CD4-positive, alpha-beta memory T cell (primary cell): ENCODE measurements around the gene C12orf75. TPM values are rescaled to one million over a fixed set of nuclear protein-coding genes. Genes with fewer than 3 reads are reported as not detected.
"Not testable (repeated sequence)": the region's sequence is repeated elsewhere in the genome, so short reads cannot be mapped to it uniquely, and the experiment has no call there.

ENCODE experiments used
- CTCF ChIA-PET: fragments of 350-600 bp; sonication (Branson Sonifier 250); formaldehyde crosslinking; loops from one replicate; lab custom pipeline; 2021; ENCODE audit warnings: inconsistent platforms; ENCODE audit not compliant: partially characterized antibody; lab: Charles Lee
- POLR2A ChIA-PET: fragments of 350-600 bp; sonication (Branson Sonifier 250); formaldehyde crosslinking; loops from one replicate; lab custom pipeline; 2021; ENCODE audit not compliant: partially characterized antibody; lab: Charles Lee
- DNase-seq, 5 donors: peaks; one replicate each; pipeline versions ENCODE4 v3.0.0 to v3.0.0-alpha.2; 2020 to 2022; ENCODE audit warnings: mixed read lengths in 1 of 5
- H3K27ac ChIP-seq: one replicate; pipeline ENCODE4 v1.7.0; 2013; ENCODE audit warnings: low read depth, low read length
- H3K27me3 ChIP-seq: 2 replicates; pipeline ENCODE4 v1.7.0; 2013; ENCODE audit warnings: mild to moderate bottlenecking, low read length, moderate library complexity; ENCODE audit not compliant: insufficient read depth
- H3K36me3 ChIP-seq: 2 replicates; pipeline ENCODE4 v1.7.0; 2013; ENCODE audit warnings: mild to moderate bottlenecking, low read length, moderate library complexity; ENCODE audit not compliant: insufficient read depth
- H3K4me1 ChIP-seq: 2 replicates; pipeline ENCODE4 v1.7.0; 2013; ENCODE audit warnings: mild to moderate bottlenecking, low read length, moderate library complexity; ENCODE audit not compliant: insufficient read depth
- H3K4me3 ChIP-seq, 2 donors: one replicate each; pipeline ENCODE4 v1.7.0; 2013; ENCODE audit warnings: low read length in 2 of 2, mild to moderate bottlenecking in 1 of 2
- H3K9me3 ChIP-seq, 2 donors: one replicate each; pipeline ENCODE4 v1.7.0; 2013; ENCODE audit warnings: low read length in 2 of 2, control low read depth in 1 of 2; ENCODE audit not compliant: control insufficient read depth in 1 of 2
- H3K27ac Mint-ChIP-seq, 7 donors: one replicate each; pipeline ENCODE4 v1.8.0; 2020 to 2021; ENCODE audit warnings: mixed read lengths in 7 of 7, mild to moderate bottlenecking in 6 of 7, inconsistent platforms in 3 of 7, moderate library complexity in 3 of 7
- H3K27me3 Mint-ChIP-seq, 2 donors: one replicate each; pipeline ENCODE4 v1.8.0; 2020 to 2021; ENCODE audit warnings: mixed read lengths in 2 of 2
- H3K36me3 Mint-ChIP-seq, 2 donors: one replicate each; pipeline ENCODE4 v1.8.0; 2020 to 2021; ENCODE audit warnings: mixed read lengths in 2 of 2, inconsistent platforms in 1 of 2, mild to moderate bottlenecking in 1 of 2
- H3K4me1 Mint-ChIP-seq, 4 donors: one replicate each; pipeline ENCODE4 v1.8.0; 2020 to 2021; ENCODE audit warnings: mixed read lengths in 4 of 4, mild to moderate bottlenecking in 1 of 4
- H3K4me3 Mint-ChIP-seq, 8 donors: one replicate each; pipeline ENCODE4 v1.8.0; 2020 to 2021; ENCODE audit warnings: mixed read lengths in 8 of 8, mild to moderate bottlenecking in 7 of 8, moderate library complexity in 6 of 8, inconsistent platforms in 3 of 8
- H3K9me3 Mint-ChIP-seq, 8 donors: one replicate each; pipeline ENCODE4 v1.8.0; 2020 to 2021; ENCODE audit warnings: mixed read lengths in 8 of 8, mild to moderate bottlenecking in 5 of 8, inconsistent platforms in 3 of 8, moderate library complexity in 1 of 8
- intact Hi-C: fragments of 100-400 bp; cut with micrococcal nuclease; formaldehyde crosslinking; loops from one replicate; pipeline ENCODE4 v1.15.1; 2023
- polyA plus RNA-seq, 2 donors: library from polyadenylated mRNA; unstranded; fragments of 300-500 nt; fragmentation: Illumina TruSeq; gene quantifications; one replicate each; pipeline ENCODE4 v1.2.3, GENCODE V29; 2021
- total RNA-seq, 2 experiments: library from RNA; stranded (reverse); gene quantifications; one replicate each; pipeline ENCODE4 v1.2.3, GENCODE V29; 2021

Gene C12orf75
- total and polyA plus RNA-seq, 4 experiments from 2014 or later = 12.1 to 117 (median 49.0) TPM

DNA sequence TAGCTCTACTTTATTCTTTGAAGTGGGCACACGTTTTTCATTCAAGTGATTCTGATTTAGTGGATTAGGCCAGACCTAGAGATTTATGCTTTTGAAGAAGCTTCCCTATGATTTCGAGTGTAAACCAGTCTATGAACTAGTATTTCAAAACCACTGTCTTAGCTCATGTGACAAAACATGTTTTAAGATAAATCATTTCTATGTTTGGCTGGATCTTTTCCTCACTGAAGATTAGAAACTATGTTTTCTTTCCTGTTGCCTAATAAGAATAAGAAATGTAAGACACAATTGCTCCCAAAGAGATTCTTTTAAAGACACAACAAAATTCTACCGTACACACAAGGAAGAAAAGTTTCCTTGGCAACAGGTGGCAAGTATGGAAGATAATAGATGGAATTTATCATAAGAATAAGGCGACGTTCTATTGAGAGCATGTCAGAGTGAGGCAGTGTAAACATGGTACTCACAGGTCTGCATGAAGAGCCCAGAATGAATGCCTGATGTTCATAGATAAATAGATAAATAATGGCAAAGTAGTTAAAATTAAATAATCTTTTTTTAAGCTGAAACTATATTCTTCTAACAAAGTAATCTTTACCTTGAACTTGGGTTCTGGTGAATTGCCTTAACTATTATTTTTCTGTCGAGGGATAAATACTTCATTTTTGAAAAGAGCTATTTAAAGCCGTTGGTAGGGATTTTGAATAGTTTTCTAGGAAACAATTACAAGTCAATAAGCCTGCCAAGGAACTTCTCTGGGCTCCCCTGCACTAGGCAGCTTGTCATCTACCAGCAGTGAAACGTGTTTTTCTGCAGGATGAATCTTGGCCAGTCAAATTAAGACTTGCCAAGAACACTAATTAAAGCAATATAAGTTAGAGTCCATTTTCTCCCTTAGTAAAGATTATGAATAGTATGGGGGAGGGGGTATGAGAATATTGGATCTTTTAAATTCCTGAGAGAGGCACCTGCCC is 34.1 kb upstream of the C12orf75 start:
- DNase-seq = no peak
- POLR2A ChIA-PET = no interaction called here
- Mint-ChIP-seq H3K9me3 (peaks cover 2 to 30% (median 25%) of the 10 kb centered on the region in 8 donors), H3K36me3 (peaks cover 2 to 7% of the 10 kb centered on the region in 2 donors), H3K27ac (no peak overlapping the region), H3K4me3 (no peak overlapping the region), H3K4me1 (no peaks in the 10 kb centered on the region), H3K27me3 (peaks cover 3 to 8% of the 10 kb centered on the region in 2 donors)
- Histone ChIP-seq H3K27me3 (no peaks in the 10 kb centered on the region), H3K4me1 (no peaks in the 10 kb centered on the region), H3K4me3 (no peak overlapping the region), H3K36me3 (no peaks in the 10 kb centered on the region), H3K9me3 (no peaks in the 10 kb centered on the region), H3K27ac (no peak overlapping the region)
- CTCF ChIA-PET = interaction anchor here (0.6 to 0.8 kb wide), 2 partner anchors 35 to 719 kb away, joined by 3 read pairs; no protein-coding TSS in a partner anchor
- intact Hi-C loops = no loop called here

DNA sequence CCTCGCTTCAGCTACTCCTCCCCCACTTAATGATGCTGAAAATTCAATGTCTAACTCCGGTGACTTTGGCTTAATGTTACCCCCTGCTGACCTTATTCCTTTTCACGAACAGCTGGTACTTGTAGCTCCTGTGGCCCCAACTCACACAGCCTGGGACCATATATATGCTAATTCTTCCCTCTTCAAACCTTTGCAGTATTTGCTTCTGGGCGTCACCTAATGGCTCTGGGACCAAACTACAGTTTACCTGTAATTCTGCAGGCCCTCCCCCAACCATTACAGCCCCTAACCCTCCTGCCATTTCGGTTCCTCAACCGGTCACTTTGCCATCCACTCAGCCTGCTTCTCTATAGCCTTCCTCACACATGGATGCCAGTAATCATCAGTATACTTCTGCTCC is 29.6 kb upstream of the C12orf75 start:
- Histone ChIP-seq H3K4me1 (no peaks in the 10 kb centered on the region), H3K4me3 (no peak overlapping the region), H3K27me3 (no peaks in the 10 kb centered on the region), H3K9me3 (no peaks in the 10 kb centered on the region), H3K36me3 (no peaks in the 10 kb centered on the region), H3K27ac (no peak overlapping the region)
- ChIA-PET CTCF (no interaction called here), POLR2A (no interaction called here)
- peaks cover 0 to 6% of the 10 kb centered on the region in 2 donors for H3K27me3 Mint-ChIP-seq
- H3K4me3 Mint-ChIP-seq = no peak overlapping the region
- peaks cover 2 to 32% (median 25%) of the 10 kb centered on the region in 8 donors for H3K9me3 Mint-ChIP-seq
- H3K27ac Mint-ChIP-seq = peak overlapping the region in 1 of 7 donors; percentile 33
- H3K4me1 Mint-ChIP-seq = no peaks in the 10 kb centered on the region
- peaks cover 2 to 7% of the 10 kb centered on the region in 2 donors for H3K36me3 Mint-ChIP-seq
- DNase-seq = no peak
- intact Hi-C loops = no loop called here

DNA sequence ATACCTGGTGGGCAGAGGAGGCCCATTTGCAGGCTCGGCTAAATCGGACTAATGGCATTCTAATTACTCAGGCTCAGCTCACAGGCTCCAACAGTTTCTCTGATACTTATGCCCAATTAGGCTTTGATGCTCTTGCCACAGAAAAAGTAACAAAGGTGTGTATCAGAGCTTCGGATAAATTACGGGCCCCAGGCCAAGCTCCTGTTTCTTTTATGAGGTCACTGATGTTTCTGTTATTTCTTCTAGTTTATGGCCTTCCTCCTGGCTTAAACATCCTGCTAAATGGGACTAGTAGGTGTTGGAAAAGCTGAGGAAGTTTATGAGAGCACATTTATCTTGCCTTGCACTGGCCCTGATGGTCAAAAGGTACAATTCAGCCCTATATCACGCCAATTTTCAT is 28.8 kb upstream of the C12orf75 start:
- intact Hi-C loops = no loop called here

DNA sequence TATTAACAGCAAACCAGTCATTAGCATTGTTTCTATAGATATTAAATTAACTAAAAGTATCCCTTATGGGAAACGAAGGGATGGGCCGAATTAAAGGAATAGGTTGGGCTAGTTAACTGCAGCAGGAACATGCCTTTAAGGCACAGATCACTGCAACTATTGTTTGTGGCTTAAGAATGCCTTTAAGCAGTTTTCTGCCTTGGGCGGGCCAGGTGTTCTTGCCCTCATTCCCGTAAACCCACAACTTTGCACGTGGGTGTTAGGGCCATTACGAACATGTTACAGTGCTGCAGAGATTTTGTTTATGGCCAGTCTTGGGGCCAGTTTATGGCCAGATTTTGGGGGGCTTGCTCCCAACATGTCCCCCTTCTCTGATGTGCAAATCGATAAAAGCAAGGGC is 27.5 kb upstream of the C12orf75 start:
- POLR2A ChIA-PET, intact Hi-C loops, H3K27ac Mint-ChIP-seq, H3K4me1 ChIP-seq, H3K27me3 ChIP-seq, H3K27ac ChIP-seq, H3K4me3 Mint-ChIP-seq, H3K36me3 ChIP-seq, H3K27me3 Mint-ChIP-seq, CTCF ChIA-PET, H3K9me3 ChIP-seq, H3K4me3 ChIP-seq, H3K4me1 Mint-ChIP-seq, H3K36me3 Mint-ChIP-seq, DNase-seq: not testable (repeated sequence)
- peaks cover under 1 to 26% (median 19%) of the 10 kb centered on the region in 8 donors for H3K9me3 Mint-ChIP-seq

More for the DNA sequence above, 28.8 kb upstream of the C12orf75 start:
- no peak overlapping the region for H3K4me3 ChIP-seq
- no peak overlapping the region for H3K27ac ChIP-seq
- CTCF ChIA-PET = interaction anchor here (0.6 kb wide), 1 partner anchor 81 kb away, joined by 3 read pairs; no protein-coding TSS in a partner anchor
- POLR2A ChIA-PET = no interaction called here
- H3K4me3 Mint-ChIP-seq = no peak overlapping the region
- H3K27me3 ChIP-seq = no peaks in the 10 kb centered on the region
- no peaks in the 10 kb centered on the region for H3K4me1 ChIP-seq
- H3K9me3 ChIP-seq = no peaks in the 10 kb centered on the region
- H3K9me3 Mint-ChIP-seq = peaks cover 2 to 32% (median 25%) of the 10 kb centered on the region in 8 donors
- peaks cover 2 to 7% of the 10 kb centered on the region in 2 donors for H3K36me3 Mint-ChIP-seq
- no peaks in the 10 kb centered on the region for H3K36me3 ChIP-seq
- DNase-seq = no peak
- peaks cover 0 to 2% of the 10 kb centered on the region in 2 donors for H3K27me3 Mint-ChIP-seq
- H3K27ac Mint-ChIP-seq = no peak overlapping the region
- peaks cover 0 to 1% (median 0%) of the 10 kb centered on the region in 4 donors for H3K4me1 Mint-ChIP-seq

DNA sequence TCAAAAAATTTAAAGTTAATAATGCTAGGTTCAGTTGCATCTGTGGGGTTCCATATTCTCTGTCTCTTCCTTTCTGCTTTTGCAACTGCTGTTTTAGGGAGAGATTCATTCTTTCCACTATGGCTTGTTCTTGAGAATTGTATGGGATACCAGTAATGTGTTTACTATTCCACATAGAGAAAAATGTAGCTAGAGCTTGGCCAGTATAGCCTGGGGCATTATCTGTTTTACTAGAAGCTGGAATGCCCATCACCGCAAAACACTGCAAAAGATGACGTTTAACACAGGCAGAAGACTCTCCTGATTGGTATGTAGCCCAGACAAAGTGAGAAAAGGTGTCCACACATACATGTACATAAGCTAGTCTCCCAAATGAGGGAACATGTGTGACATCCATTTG is 25.9 kb upstream of the C12orf75 start:
- POLR2A ChIA-PET, H3K4me3 ChIP-seq, H3K4me1 Mint-ChIP-seq, H3K27ac ChIP-seq, H3K27me3 Mint-ChIP-seq, H3K27me3 ChIP-seq, DNase-seq, H3K36me3 ChIP-seq, H3K9me3 ChIP-seq, H3K4me1 ChIP-seq, intact Hi-C loops, H3K4me3 Mint-ChIP-seq, H3K27ac Mint-ChIP-seq, H3K36me3 Mint-ChIP-seq: not testable (repeated sequence)
- CTCF ChIA-PET = interaction anchor here (1.4 kb wide), 1 partner anchor 11 kb away, joined by 3 read pairs; no protein-coding TSS in a partner anchor
- peaks cover 0 to 27% (median 17%) of the 10 kb centered on the region in 8 donors for H3K9me3 Mint-ChIP-seq

DNA sequence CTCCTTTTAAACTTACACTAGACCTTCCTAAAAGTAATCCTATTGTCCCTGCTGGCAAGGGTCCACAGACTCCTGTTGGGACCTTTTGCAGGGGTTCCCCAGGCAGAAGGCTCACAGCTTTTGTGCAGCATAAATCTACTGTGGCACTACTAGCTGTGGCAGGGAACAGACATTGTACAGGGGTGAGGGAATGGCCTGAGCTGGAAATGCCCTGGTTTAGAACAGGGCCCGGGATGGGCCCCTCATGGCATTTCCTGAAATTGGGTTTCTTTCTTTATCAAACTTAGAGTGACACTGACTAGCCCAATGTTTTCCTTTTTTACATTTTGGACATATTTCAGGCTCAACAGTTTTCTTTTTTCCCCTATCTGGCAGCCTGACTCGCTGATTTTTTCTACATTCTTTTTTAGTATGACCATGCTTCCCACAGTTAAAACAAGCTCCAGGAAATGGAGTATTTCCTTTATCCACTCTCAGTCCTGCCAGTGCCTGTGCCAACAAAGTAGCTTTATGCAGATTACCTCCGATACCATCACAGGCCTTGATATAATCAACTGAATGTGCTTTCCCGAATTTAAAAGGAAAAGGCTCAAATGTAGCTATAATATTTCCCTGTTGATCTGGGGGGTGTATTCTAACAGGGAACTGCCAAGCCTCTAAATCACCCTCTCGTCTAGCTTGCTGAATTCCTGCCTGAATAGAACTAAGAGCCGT is 22.7 kb upstream of the C12orf75 start:
- H3K27ac ChIP-seq, H3K4me3 ChIP-seq, H3K9me3 ChIP-seq, H3K4me1 Mint-ChIP-seq, H3K4me1 ChIP-seq, CTCF ChIA-PET, H3K27me3 ChIP-seq, H3K36me3 Mint-ChIP-seq, intact Hi-C loops, POLR2A ChIA-PET, H3K27me3 Mint-ChIP-seq, H3K4me3 Mint-ChIP-seq, H3K36me3 ChIP-seq, DNase-seq, H3K27ac Mint-ChIP-seq: not testable (repeated sequence)
- H3K9me3 Mint-ChIP-seq = peaks cover 0 to 16% (median 7%) of the 10 kb centered on the region in 8 donors

DNA sequence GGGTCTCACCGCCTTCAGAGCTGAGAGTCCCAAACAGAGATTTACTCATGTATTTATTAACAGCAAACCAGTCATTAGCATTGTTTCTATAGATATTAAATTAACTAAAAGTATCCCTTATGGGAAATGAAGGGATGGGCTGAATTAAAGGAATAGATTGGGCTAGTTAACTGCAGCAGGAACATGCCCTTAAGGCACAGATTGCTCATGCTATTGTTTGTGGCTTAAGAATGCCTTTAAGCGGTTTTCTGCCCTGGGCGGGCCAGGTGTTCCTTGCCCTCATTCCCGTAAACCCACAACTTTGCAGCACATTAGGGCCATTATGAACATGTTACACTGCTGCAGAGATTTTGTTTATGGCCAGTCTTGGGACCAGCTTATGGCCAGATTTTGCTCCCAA is 21.7 kb upstream of the C12orf75 start:
- CTCF ChIA-PET, H3K36me3 ChIP-seq, H3K27ac Mint-ChIP-seq, intact Hi-C loops, H3K36me3 Mint-ChIP-seq, H3K9me3 ChIP-seq, POLR2A ChIA-PET, H3K27me3 Mint-ChIP-seq, H3K4me1 Mint-ChIP-seq, DNase-seq, H3K27me3 ChIP-seq, H3K27ac ChIP-seq, H3K4me1 ChIP-seq, H3K4me3 Mint-ChIP-seq, H3K4me3 ChIP-seq: not testable (repeated sequence)
- peaks cover 0 to 25% (median 12%) of the 10 kb centered on the region in 8 donors for H3K9me3 Mint-ChIP-seq
